BE2C (cell line): ENCODE data around the gene DPYD.

ENCODE experiments used
- DNase-seq: peaks from one replicate; pipeline ENCODE4 v3.0.0-alpha.2; 2020
- H3K27me3 ChIP-seq: fragments of 250-450 bp; sonication (Bioruptor Pico); 2 replicates; pipeline ENCODE4 v1.5.1; 2020; ENCODE audit warnings: mild to moderate bottlenecking
- H3K36me3 ChIP-seq: fragments of 250-450 bp; sonication (Bioruptor Pico); 2 replicates; pipeline ENCODE4 v1.5.1; 2020; ENCODE audit warnings: mild to moderate bottlenecking
- H3K4me1 ChIP-seq: fragments of 250-450 bp; sonication (Bioruptor Pico); 2 replicates; pipeline ENCODE4 v1.5.1; 2020
- H3K4me3 ChIP-seq: 2 replicates; pipeline ENCODE4 v1.5.1; 2011; ENCODE audit warnings: low read depth, low read length
- H3K9me3 ChIP-seq: fragments of 250-450 bp; sonication (Bioruptor Pico); 2 replicates; pipeline ENCODE4 v1.5.1; 2020
- TF ChIP-seq, protein P1 (sequence below): IDR thresholded peaks from 2 replicates; pipeline ENCODE4 v1.5.1; 2012; ENCODE audit warnings: mild to moderate bottlenecking, low read depth, low read length

DPYD gene

DNA sequence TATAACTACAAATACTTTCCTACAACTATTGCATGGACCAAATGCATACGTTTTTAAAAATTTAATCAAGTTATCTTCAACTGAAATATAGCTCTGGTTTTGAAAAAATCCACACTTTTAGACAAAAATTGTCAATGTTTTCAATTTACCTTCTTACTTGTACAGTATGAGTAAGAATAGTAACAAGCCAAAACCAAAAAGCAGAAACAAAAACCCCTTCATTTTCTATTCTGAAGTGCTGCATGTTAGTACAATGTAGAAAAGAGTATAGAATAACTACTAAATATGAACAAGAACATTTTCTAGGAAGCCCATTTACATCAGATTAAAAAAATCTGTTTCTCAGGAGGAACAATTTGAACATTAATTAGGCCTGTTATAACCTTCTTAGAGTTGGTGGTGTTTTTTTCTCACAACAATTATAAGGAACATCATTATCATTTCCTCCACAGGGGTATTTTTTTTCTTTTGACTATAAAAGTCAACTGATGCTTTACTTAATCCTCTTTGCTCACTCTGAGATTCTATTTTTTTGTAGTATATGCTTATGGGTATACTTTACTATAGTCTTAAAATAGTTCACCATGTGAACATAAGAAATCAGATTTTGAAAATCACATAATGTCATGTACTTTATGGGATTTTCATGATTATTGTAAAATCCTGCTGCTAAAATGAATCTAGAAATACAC is 723.9 kb downstream of the DPYD start:
- H3K27me3 ChIP-seq: no peaks in the 10 kb centered on the region
- DNase-seq: no peak
- peaks cover 32% of the 10 kb centered on the region for H3K4me1 ChIP-seq
- no peaks in the 10 kb centered on the region for H3K36me3 ChIP-seq
- no peak overlapping the region for H3K4me3 ChIP-seq
- TF ChIP-seq, protein P1, sequence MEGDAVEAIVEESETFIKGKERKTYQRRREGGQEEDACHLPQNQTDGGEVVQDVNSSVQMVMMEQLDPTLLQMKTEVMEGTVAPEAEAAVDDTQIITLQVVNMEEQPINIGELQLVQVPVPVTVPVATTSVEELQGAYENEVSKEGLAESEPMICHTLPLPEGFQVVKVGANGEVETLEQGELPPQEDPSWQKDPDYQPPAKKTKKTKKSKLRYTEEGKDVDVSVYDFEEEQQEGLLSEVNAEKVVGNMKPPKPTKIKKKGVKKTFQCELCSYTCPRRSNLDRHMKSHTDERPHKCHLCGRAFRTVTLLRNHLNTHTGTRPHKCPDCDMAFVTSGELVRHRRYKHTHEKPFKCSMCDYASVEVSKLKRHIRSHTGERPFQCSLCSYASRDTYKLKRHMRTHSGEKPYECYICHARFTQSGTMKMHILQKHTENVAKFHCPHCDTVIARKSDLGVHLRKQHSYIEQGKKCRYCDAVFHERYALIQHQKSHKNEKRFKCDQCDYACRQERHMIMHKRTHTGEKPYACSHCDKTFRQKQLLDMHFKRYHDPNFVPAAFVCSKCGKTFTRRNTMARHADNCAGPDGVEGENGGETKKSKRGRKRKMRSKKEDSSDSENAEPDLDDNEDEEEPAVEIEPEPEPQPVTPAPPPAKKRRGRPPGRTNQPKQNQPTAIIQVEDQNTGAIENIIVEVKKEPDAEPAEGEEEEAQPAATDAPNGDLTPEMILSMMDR: no peak
- H3K9me3 ChIP-seq: no peaks in the 10 kb centered on the region

DNA sequence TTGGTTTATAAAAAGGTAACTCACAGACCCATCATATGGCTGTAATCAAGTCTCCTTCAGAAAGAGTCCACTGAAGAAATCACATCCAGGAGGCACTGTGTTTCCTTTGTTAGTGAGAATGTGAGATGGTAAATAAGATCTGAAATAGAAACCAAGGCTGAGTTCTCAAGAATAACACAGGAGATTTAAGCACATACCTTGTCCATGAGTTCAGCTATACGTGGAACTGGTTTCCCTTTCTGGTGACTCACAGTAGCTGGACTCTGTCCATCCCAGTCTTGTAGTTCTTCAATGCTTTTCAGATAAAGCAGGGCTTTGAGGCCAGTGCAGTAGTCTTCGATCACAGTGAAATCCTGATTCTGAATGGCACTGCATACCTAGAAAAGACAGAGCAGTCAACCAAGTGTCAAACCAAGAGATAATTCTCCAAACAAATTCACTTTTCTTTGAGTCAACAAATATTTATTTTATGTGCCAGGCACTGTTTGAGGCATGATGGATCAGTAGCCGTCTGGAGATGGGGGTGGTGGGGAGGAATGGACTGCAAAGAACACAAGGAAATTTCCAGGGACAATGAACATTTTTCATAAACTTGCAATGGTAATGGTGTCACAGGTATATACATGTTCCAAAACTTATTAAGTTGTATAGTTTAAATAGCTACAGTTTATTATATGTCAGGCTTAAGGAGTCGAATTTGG is 727.8 kb downstream of the DPYD start:
- DNase-seq: no peak
- no peaks in the 10 kb centered on the region for H3K36me3 ChIP-seq
- peaks cover 5% of the 10 kb centered on the region for H3K4me1 ChIP-seq
- no peaks in the 10 kb centered on the region for H3K9me3 ChIP-seq
- no peak overlapping the region for H3K4me3 ChIP-seq
- TF ChIP-seq, protein P1: no peak
- no peaks in the 10 kb centered on the region for H3K27me3 ChIP-seq

DNA sequence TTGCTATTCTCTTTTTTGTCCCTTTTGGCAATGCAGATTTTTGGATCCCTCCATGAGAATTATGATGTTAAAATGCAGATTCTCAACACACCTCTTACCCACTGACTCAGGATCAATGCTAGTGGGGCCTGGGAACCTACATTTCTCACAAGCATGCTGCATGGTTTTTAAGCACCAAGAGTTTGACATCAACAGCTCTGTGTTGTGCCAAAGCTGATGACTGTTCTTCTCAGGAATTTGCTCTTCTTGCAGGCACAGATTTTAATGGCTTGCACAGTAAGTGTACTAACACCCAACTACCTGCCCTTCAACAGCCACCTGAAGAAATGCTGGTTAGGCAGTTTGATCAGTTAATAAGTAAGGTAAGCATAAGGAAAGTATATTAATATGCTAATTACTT is 730.5 kb downstream of the DPYD start:
- peaks cover 5% of the 10 kb centered on the region for H3K4me1 ChIP-seq
- TF ChIP-seq, protein P1: no peak
- no peaks in the 10 kb centered on the region for H3K27me3 ChIP-seq
- no peaks in the 10 kb centered on the region for H3K9me3 ChIP-seq
- no peaks in the 10 kb centered on the region for H3K36me3 ChIP-seq
- no peak overlapping the region for H3K4me3 ChIP-seq
- no peak for DNase-seq

DNA sequence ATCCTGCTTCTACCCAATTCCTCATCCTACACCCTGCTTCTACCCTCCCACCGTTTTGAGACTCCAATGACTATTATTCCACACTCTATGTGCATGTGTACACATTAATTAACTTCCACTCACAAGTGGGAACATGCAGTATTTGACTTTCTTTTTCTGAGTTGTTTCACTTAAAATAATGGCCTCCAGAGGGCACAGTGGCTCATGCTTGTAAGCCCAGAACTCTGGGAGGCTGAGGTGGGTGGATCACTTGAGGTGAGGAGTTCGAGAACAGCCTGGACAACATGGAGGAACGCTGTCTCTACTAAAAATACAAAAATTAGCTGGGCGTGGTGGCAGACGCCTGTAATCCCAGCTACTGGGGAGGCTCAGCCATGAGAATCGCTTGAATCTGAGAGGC is 734.5 kb downstream of the DPYD start:
- Histone ChIP-seq H3K4me3 (no peak overlapping the region), H3K9me3 (no peaks in the 10 kb centered on the region), H3K27me3 (no peaks in the 10 kb centered on the region), H3K4me1 (no peaks in the 10 kb centered on the region; the same call in 1 of the 2 replicates), H3K36me3 (no peaks in the 10 kb centered on the region)
- TF ChIP-seq, protein P1: peak; percentile 38
- peak; percentile 15 for DNase-seq

DNA sequence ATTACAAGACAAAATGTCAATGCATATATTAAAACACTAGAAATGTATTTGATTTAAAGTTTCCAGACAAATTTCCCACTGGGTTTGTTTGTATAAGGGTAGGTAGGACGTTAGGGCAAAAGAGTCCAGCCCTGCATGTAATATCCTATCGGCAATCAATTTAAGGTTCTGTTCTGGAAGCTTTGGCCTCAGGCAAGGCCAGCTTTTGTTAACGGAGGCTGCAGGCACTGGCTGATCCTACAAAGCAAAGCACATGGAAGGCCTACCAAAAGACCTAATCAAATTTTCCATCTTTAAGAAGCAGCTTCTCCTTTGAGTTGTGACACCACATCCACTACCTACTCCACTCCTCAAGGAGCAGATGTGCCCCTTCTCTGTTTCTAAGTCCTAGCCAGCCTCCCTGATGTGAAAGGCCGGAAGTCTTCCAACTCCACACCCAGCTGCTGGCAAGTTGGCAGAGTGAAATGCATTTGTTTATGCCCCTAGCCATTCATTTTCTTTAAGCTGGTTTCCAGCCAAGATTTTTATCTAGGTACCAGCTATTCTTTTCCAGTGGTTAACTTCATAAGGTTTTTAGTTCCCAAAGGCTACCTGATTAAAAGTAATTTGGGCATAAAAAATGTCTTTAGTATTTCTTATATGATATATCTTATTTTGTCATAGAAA is 746.7 kb downstream of the DPYD start:
- Histone ChIP-seq H3K9me3 (no peaks in the 10 kb centered on the region), H3K36me3 (no peaks in the 10 kb centered on the region), H3K27me3 (no peaks in the 10 kb centered on the region), H3K4me3 (no peak overlapping the region), H3K4me1 (peaks cover 31% of the 10 kb centered on the region)
- TF ChIP-seq, protein P1: no peak
- peak; percentile 67 for DNase-seq
